ENCODE measurements around the gene COL27A1. TPM values are rescaled to one million over a fixed set of nuclear protein-coding genes. Genes with fewer than 3 reads are reported as not detected.

COL27A1 gene
- total and polyA plus RNA-seq, 2 donors from 2014 or later = 13.6 to 45.6 TPM

DNA sequence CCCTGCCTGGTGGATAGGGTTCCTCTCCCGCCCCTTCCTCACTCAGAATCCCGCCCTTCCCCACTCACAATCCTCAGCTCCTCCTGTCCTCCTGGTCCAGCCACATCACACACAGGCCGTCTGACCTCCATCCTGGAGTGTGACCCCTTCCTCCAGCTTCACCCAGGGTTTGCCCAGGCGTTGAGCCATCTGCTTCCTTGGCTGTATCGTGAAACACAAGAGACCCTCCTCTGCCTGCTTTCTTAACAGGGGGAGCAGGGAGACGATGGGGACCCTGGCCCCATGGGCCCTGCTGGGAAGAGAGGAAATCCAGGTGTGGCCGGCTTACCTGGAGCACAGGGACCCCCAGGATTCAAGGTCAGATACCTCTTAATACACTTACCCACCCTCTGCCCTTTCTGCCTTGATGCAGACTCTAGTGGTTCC lies 135.2 kb downstream of the COL27A1 start:
- FAIRE-seq = no peak
- TF ChIP-seq, protein P1, sequence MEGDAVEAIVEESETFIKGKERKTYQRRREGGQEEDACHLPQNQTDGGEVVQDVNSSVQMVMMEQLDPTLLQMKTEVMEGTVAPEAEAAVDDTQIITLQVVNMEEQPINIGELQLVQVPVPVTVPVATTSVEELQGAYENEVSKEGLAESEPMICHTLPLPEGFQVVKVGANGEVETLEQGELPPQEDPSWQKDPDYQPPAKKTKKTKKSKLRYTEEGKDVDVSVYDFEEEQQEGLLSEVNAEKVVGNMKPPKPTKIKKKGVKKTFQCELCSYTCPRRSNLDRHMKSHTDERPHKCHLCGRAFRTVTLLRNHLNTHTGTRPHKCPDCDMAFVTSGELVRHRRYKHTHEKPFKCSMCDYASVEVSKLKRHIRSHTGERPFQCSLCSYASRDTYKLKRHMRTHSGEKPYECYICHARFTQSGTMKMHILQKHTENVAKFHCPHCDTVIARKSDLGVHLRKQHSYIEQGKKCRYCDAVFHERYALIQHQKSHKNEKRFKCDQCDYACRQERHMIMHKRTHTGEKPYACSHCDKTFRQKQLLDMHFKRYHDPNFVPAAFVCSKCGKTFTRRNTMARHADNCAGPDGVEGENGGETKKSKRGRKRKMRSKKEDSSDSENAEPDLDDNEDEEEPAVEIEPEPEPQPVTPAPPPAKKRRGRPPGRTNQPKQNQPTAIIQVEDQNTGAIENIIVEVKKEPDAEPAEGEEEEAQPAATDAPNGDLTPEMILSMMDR (IDR thresholded peaks at IDR 0.05; ENCODE audit: borderline replicate concordance, extremely low read depth, insufficient read depth) = no peak
- H3K36me3 ChIP-seq (ENCODE audit: control insufficient read depth in 2 of 3, insufficient read depth in 3 of 3, low read length in 3 of 3) = peaks cover 0 to 5% (median 4%) of the 10 kb centered on the region in 3 donors

DNA sequence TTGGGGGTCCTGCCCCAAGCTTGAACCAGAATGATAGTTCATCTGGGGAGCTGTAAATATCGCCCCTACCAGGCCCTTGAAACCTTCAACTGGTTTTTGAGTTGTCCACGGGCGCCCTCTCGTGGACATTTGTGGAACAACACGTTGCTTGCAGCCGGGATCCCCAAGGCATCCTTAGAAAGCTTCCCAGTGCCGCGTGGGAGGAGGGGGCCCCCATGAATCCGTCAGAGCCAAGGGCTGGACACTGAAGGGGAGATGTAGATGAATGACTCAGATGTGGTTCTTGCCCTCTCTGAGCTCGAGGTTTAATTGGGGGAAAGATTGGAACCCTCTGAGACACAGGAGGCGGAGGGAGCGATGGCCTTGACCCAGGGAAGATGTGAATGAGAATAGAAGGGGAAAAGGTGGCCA lies 135.7 kb downstream of the COL27A1 start:
- H3K4me1 ChIP-seq (ENCODE audit: control insufficient read depth in 2 of 3, insufficient read depth in 2 of 3, low read depth in 1 of 3, low read length in 3 of 3) = peaks cover 0 to 6% (median 3%) of the 10 kb centered on the region in 3 donors
- no peak overlapping the region for H3K9ac ChIP-seq (ENCODE audit: low read length in 3 of 3)
- H3K36me3 ChIP-seq (ENCODE audit: control insufficient read depth in 2 of 3, insufficient read depth in 3 of 3, low read length in 3 of 3) = peaks cover 2 to 5% (median 4%) of the 10 kb centered on the region in 3 donors
- no peaks in the 10 kb centered on the region for H3K27me3 ChIP-seq (ENCODE audit: control insufficient read depth, insufficient read depth, low read length)
- no peak overlapping the region for H3K27ac ChIP-seq (ENCODE audit: low read depth in 2 of 2, low read length in 2 of 2)
- FAIRE-seq = no peak
- H3K4me3 ChIP-seq (ENCODE audit: low read length in 3 of 3) = no peak overlapping the region
- peak; percentile 76 to 85 (median 80) for DNase-seq
- TF ChIP-seq, protein P1 (IDR thresholded peaks at IDR 0.05; ENCODE audit: borderline replicate concordance, extremely low read depth, insufficient read depth) = peak; percentile 90
- intact Hi-C loops (cut with DNase I) = loop anchor here (10.0 kb wide), 1 partner anchor 206 kb away; no protein-coding TSS in a partner anchor
- H3K9me3 ChIP-seq (ENCODE audit: control insufficient read depth in 2 of 3, insufficient read depth in 1 of 3, low read length in 3 of 3) = no peaks in the 10 kb centered on the region

More for the DNA sequence above, 135.2 kb downstream of the COL27A1 start:
- Histone ChIP-seq H3K9me3 (ENCODE audit: control insufficient read depth in 2 of 3, insufficient read depth in 1 of 3, low read length in 3 of 3) (no peaks in the 10 kb centered on the region), H3K27ac (ENCODE audit: low read depth in 2 of 2, low read length in 2 of 2) (no peak overlapping the region), H3K9ac (ENCODE audit: low read length in 3 of 3) (no peak overlapping the region), H3K27me3 (ENCODE audit: control insufficient read depth, insufficient read depth, low read length) (no peaks in the 10 kb centered on the region), H3K4me3 (ENCODE audit: low read length in 3 of 3) (no peak overlapping the region), H3K4me1 (ENCODE audit: control insufficient read depth in 2 of 3, insufficient read depth in 2 of 3, low read depth in 1 of 3, low read length in 3 of 3) (peaks cover 0 to 6% (median 3%) of the 10 kb centered on the region in 3 donors)
- intact Hi-C loops (cut with DNase I) = loop anchor here (10.0 kb wide), 1 partner anchor 206 kb away; no protein-coding TSS in a partner anchor
- peak in 1 of 5 donors; percentile 62 for DNase-seq

- FAIRE-seq (no peak), DNase-seq (peak in 2 of 5 donors; percentile 27 to 28)
- Histone ChIP-seq H3K36me3 (ENCODE audit: control insufficient read depth in 2 of 3, insufficient read depth in 3 of 3, low read length in 3 of 3) (peaks cover 4 to 9% (median 5%) of the 10 kb centered on the region in 3 donors), H3K4me1 (ENCODE audit: control insufficient read depth in 2 of 3, insufficient read depth in 2 of 3, low read depth in 1 of 3, low read length in 3 of 3) (peaks cover 0 to 6% (median 3%) of the 10 kb centered on the region in 3 donors), H3K27me3 (ENCODE audit: control insufficient read depth, insufficient read depth, low read length) (no peaks in the 10 kb centered on the region), H3K4me3 (ENCODE audit: low read length in 3 of 3) (no peak overlapping the region), H3K27ac (ENCODE audit: low read depth in 2 of 2, low read length in 2 of 2) (no peak overlapping the region), H3K9ac (ENCODE audit: low read length in 3 of 3) (no peak overlapping the region), H3K9me3 (ENCODE audit: control insufficient read depth in 2 of 3, insufficient read depth in 1 of 3, low read length in 3 of 3) (no peaks in the 10 kb centered on the region)
- TF ChIP-seq, protein P1 (IDR thresholded peaks at IDR 0.05; ENCODE audit: borderline replicate concordance, extremely low read depth, insufficient read depth) = no peak
- intact Hi-C loops (cut with DNase I) = loop anchor here (10.0 kb wide), 1 partner anchor 207 kb away; no protein-coding TSS in a partner anchor
These were observed 136.7 kb downstream of the COL27A1 start for GRCh38 chr9:114291886-114292590.

All from kidney (tissue), 14 donors.